SW480 (cell line): ENCODE data around the gene CKS1B.

Experiments
- DNase-seq: peaks from one replicate; pipeline ENCODE4 v3.0.0-alpha.2; 2016; ENCODE audit warnings: low spot score

The CKS1B gene

DNA sequence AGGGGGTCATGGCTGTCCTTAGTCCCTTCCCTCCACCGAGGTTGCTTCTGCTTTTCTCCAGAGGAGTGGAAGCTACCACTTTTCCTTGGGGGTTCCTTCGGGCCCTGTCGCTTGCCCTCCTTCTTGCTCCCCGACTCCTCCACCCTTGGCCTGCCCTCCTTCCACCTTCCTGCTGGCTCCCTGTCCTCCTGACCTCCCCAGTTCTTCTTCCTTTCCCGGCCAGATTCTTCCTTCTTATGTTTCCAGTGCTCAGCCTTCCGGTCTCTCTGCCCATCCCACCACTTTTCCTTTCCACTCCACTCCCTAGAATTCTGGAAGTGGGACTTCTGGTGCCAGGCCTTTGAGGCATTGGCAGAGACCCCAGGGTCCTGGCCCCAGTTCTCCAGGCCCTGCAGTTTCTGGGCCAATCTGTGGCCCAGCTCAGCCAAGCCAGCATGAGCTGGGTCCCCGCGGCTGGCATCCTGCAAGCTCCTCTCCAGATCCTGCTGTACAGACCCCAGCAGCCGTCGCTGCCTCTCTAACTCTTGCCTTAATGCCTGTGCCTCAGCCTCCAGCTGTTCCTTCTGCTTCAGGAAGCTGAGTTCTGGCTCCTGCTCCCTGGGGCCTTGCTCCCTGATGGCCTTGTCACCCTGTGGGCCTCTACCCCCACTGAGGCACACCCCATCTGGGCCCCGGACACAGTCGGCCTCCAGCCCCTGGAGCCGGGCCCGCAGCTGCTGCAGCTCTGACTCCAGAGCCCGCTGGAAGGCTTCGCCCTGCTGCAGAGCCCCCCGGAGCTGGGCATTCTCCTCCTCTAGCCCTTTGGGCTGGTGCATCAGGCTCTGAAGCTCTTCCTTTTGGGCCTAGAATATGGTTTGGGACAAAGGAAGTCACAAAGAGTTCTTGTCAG lies 28.3 kb upstream of the CKS1B start:
- no peak for DNase-seq

DNA sequence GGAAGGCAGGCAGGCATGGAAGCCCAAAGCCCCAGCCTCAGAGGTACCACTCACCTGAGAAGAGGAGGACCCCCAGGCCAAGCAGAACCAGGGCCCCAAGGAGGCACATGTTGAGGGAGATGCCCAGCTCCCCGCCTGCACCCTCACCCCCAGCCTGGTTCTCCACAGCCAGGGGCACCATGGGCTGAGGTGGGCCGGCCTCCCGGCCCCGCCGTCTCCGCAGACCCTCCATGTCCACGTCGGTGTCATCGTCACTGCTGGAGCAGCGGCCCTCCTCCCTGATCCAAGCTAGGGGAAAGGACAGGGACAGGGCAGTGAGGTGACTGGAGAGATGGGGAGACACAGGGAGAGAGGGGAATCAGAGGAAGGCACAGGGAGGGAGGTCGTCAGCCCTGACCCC lies 26.4 kb upstream of the CKS1B start:
- DNase-seq = no peak

DNA sequence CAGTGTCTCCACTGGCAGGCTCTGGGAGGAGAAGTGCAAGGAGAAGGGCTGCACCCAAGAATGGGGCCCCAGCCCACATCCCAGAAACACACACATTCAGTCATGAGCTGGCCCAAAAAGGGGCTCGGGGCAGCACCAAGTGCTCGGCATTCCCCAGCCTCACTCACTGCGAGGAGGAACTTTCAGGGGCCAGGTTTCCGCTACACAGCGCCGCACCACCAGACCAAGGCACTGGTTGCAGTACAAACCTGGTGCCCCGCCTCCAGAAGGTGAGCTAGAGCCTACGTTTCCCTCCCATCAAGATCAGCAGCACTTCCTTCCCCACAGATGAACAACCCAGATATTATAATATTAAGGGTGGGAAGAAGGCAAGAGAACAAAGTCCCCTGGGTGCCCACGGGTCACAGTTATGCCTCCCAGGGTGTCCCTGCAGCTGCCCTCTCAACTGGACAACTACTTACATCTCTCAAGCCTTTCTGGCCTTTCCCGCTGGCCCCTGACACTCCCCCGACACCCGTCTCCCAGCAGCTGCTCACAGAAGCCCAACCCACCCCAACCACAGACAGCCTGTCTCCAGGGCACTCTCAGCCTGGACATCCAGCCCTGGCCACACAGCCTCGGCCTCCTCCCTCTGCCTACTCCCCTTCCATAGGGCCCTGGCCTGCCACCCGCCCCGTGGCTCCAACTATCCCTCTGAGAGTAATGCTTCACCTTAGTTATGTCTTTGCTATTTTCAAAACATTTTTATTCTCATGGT lies 22.4 kb upstream of the CKS1B start:
- no peak for DNase-seq

DNA sequence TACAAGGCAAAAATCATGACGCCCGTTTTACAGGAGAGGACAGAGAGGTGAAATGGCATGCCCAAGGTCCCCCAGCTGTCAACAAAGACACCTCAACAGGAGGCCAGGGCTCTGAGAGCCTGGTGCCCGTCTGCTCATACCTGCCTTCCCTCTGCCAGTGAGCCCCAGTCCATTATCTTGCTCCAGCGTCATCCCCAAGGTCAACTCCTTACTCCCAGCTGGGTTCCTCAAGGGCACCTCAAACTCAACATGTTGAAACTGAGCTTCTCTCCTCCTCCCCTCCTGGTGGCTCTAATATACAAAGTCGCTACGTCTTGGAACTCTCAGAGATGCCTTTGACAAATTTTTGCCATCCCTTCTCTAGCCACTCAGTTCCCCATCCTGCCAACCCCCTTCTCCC lies 21.8 kb upstream of the CKS1B start:
- DNase-seq = no peak

DNA sequence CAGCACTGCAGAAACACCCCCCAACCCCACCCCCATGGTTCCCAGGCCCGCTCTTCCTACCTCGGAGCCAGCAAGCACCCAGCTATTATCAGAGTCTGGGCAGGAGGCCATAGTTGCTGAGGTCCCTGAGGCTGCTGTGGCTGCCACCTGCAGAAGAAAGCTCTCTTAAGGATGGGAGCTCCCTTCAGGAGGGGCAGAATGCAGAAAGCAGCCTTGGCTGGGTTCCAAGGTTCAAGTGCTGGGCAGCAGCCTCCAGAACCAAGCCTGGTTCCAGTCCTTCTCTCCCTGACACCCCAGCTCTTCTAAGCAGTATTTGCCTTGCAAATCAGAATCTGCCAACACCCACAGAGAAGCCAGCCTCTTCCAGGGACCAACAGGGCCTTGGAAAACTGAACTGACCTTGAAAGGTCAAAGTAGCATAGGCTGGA lies 20.9 kb upstream of the CKS1B start:
- DNase-seq = no peak

DNA sequence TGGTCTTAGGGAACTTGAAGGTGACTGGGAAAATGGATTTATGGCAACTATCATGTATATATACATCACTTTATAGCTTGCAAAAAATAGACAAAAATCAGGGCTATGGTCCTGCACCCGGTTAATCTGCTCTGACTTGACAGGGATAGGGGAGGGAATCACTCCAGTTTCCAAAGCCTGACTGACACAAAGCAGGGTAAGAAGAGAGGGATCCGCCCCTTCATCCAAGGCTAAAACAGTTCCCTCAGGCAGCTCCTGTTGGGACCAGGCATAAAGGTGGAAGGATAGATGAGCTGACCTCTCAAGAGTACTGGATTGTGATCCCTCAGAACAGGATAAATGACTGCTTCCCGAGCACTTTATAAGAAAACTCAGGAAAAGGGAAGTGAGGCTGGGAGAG lies 19.9 kb upstream of the CKS1B start:
- no peak for DNase-seq

DNA sequence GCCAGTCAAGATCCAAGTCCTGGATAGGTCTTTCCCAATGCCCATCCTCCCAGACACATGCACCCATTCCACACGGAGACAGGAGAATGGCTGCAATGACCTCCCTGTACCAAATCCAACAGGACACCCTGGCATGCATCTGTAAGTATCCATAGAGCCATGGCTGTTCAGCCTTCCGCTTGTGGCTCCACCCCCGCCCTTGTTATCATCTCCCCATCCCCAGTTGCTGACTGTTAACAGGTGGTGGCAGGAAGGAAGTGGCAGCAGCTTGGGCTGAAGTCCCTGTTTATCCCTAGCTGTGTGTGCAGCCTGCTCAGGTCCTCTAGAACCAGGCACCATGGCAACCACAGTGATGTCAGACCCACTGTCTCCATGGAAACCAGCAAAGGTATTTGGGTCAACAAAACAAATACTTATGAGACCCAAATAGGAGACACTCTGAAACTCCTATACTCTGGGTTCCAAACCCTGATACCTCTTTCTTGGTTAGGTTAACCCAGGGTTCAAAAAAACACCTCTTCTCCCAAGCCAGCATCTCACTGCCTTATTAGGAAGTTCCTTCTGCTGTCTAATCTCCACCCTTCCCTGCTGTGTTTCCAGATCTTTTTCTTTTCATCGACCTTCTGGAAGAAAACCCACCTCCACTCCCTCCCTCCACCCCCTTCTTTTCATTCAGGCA lies 19.3 kb upstream of the CKS1B start:
- peak; percentile 44 for DNase-seq

DNA sequence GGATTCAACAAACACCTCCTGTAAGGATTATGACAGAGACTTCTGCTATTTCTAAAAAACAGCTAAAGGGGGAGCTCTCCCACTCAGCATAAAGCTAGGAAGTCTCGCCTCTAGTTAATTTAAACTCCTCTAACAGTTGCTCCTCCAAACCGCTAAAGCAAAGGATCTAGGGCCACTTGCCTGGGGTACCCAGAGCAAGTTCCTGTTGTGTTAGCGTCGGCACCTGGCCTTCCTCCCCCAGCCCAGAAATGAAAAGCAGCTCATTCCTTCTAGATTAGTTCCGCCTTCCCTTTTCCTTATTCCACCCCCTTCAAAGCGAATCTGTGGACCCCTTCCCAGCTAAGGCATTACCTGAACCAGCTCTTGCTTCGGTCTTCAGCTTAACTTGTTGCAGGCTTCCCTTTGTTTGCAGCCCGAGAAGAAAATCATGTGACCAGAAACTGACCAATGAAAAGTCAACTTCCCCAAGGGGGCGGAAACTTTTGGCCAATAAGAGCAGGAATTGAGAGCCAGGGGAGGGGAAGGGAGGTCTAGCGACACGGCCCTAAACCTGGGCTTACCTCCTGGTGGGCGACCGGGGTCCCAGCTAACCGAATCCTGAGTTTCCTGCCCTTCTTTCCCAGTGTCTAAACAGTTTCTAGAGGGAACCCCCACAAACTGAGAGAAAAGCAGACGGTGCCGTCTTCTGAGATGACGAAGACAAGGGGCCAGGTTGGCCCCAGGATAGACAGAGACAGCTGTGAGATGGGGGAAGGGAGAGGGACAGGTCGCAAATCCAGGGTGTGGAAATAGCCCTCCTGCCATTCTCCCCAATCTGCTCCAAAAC lies 18.6 kb upstream of the CKS1B start, which contains the start of gene PBXIP1:
Gene PBXIP1 (minus strand): TSS at position 382 of the 826 bp plus-strand sequence. CDS start 2,378 bp downstream, outside the sequence.
- DNase-seq = peak; percentile 84

DNA sequence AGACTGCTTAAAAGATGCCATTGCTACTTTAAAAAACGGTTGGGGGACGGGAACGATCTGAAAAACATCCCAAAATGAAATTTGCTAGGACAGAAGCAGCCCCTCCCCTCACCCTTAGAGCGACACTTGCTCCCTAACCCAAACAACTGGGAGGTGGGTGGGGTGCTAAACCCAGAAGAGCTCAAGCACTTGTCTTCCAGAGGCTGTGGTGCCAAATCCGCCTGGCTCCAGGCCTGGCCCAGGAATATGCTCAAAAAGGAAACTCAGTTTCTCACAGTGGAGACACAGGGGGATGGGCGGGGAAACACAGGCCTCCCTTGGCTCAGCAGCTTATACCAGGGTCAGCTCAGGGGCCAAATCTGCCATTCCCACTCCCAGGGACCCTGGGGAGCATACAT lies 17.9 kb upstream of the CKS1B start:
- DNase-seq = no peak

DNA sequence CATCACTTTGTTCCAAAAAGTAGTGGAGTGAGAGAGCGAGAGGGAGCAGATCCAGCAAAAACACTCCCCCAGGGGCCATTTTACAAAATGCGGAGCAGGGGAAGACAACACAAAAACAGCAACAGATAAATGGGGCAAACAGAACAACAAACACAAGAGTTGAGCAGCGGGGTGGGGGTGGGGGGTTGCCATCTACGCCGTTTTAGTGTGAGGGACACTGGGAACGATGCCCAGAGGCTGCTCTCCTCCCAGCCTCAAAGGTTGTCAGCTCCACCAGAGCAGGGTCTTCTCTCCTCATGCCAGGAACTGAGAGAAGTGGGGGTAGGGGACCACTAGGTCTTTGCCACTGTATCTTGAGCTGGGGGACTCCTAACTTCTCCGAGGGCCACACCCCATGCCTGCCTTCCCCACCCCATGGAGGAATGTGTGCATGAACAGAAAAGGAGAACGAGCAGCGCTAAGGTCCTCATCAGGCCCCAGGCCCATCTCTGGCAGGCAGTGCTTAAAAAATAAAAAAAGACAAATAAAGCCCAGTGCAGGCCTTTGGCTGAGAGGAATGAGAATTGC lies 17.3 kb upstream of the CKS1B start:
- no peak for DNase-seq

DNA sequence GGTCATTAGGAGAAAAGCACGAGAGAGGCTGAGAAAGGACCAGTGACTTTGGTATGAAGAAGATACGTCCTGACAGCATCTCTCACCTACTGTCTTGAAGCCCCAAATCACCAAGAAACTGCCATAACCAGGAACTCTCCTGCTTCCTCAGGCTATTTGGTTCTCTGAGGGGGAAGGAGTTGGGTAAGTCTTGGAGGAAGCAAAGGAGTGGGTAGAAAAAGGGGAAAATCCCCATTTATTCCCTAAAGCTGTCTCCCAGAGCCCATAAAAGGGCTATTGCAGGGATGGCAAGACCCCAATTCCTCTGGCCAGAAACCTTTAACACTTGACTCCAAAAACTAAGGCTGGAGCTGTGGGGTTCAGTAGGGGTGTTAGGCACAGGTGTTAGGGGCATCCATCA lies 16.4 kb upstream of the CKS1B start:
- no peak for DNase-seq

DNA sequence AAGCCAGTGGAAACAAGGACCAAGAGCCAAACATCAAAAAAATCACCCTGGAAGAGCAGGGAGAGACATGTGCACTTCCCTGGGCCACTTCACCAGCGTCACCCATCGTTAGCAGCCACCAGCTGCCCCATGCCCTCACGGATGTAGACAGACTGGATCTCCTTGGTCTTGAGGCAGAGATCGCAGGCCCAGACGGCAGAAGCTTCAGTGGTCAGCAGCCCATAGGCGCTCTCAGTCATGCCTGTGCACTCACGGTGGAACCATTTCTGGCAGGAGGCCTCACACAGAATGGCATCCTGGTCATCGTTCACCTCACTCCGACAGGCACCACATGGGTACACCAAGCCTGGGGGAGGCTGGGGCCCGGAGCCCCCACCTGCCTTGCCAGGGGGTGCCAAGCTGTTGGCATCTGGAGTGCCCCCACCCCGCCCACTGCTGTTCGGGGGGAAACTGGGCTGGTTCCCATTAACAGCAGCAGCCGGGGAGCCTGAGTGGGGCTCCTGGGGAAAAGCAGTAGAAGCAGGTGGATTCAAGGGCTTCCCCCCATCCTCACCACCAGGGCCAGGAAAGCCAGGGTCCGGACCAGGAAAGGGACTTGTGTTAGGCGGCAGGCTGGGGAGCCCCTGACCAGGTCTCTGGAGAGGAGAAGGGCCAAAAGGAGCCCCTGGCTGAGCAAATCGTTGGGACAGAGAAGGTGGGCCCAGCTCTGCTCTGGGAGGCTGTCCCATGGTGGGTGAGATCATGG lies 15.6 kb upstream of the CKS1B start:
- DNase-seq = no peak

DNA sequence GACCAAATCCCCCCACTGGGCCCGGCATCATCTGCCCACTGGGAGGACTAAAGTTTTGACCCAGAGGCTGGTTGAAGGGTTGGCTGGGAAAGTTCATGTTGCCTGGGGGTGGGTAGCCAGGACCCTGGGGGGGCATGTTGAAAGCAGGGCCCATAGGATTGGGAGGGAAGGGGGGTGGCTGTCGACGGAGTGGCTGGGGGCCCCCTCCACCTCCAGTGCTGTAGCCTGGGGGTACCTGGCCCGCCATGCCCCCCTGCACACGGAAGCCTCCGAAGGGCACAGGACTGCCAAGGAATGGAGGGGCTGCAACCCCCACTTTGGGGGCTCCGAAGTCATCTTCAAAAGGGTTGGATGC lies 15.1 kb upstream of the CKS1B start:
- no peak for DNase-seq

DNA sequence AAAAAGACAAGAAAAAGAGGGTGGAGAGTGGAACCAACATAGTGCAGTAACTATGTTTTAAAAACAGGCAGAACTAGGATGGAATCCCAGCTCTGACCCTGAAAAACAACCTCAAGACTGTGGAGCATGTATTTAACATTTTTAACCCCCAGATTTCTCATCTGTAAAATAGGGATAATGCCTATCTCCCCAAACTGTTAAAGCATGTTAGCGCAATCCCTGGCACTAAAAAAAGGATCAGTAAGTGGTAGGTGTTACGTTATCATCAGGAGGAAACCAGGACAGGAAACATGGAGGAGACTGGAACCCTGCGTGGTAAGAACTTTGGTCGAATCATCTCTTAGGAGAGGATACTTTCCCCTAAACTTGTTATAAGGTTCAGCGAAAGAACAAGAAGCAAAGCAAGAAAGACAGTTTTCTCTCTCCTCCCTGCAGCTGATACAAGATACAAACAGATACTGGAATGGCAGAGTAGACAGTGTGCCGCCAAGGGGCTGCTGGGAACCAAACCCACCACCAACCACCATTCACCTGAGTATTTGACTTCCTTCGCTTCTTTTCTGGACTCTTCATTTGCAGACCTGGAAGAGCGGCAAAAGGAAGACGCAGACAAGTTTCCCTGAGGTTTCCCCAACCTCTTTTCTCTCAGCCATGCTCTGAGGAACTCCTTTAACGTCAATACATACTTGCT lies 13.9 kb upstream of the CKS1B start:
- DNase-seq = no peak

DNA sequence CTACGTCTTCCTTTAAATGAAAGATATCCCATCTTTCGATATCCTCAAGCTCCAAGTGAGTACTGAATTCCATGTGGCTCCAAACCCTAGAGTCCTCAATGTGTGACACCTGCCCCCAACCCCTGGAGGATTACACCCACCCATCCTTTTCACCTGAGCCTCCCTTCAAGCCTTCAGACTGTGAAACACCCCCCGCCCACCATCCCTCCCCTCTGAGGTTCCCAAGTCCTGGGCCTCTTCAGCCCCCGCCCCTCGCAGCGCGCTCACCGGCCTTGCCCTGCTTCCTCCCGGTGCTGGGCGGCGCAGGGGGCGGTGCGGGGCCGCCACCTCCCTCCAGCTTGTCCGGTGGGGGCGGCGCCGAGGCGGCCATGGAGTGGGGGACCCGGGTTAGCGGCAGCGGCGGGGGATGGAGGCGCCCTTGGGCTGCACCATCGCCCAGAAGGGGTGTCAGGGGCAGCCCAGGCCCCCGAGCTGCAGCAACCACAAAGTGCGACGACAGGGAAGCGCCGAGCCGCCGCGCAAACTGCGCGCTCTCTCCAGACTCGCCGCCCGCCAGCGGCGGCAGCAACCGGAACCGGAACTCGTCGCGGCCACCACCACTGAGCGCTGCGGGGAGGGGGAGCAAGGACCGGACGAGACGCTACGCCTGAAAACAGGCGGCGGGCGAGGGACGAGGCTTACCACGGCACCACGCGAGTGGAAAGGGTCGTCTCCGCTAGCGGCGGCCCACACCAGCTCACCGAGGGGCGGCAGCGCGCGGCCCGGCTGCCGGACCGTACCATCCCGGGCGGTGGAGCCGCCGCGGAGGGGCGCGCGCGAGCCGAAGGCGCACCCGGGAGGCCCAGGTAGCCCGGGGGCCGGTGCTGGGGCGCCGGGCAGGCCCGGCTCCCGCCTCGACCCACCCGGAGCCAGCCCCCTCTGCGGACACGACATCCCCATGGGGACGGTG lies 13.0 kb upstream of the CKS1B start, which contains the start of gene PYGO2:
Gene PYGO2 (minus strand): TSS at position 576 of the 949 bp plus-strand sequence. CDS start 206 bp downstream, at position 370.
- peak; percentile 68 for DNase-seq

DNA sequence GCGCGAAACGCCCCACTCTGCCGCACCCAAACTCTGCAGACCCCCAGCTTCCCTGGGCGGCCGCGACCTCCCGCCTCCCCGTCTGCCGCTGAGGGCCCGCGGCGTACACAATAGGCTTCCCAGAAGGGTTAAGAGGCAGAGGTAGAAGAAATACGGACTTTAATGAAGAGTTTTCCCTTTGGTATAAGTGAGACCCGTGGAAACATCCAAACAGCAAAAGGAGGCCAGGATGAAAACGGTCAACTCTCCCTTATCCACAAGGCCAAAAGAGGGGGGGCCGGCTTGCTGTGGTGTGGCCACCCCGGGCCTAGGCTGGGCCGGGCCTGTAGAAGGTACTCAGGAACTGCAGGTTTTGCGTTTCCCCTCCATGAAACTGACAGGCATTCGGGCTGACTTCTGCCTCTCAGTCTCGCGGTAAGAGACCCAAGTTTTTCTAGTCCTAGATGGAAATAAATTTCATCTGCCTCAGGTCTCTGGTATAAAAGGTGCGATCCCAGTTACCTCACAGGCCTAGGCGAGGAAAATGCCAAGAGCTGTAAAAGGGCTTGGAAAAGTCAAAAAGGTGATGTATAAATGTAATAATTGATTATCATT lies 12.2 kb upstream of the CKS1B start:
- DNase-seq = peak; percentile 19

DNA sequence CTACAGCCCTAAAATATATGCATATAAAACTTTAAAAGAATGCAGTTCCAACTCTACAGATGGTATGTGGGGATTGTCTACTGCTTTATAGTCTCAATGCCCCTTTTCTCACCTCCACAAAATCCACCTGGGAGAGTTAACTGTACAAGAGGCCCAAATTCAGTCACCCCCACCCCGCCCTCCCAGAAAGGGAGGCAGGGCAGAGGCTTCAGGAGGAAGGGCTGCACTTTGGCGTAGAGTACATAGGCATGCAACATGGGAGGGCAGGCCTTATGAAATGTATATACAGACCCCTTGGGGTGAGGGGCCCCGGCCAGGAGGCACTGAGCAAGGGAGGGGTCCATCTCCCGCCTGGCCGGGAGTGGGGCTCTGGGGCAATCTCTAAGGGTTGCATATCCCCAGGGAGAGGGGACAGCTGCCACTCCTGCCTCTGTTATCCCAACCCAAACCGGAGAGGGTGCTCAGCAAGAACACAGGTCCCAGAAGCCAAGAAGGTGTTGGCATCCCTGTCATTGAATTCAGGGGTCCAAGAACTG lies 11.6 kb upstream of the CKS1B start:
- DNase-seq = no peak

DNA sequence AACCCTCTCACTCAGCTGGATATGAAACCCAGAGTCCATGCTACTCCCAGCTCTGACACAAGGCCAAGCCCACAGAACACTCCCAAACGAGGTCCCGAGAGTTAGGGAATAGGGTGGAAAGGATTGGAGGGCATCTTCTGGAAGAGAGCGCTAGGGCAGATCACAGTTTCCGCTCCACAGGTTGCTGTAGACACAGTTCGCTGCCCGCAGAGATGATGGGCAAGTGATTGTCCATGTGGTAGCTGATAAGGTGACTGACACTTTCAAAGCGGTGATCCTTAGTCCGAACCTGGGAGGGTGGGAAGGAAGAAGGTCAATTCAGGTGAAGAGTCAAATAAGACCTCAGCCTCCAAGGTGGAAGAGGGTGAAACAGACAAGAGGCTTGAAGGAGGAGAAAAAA lies 10.8 kb upstream of the CKS1B start:
- no peak for DNase-seq
